ENCODE data around the gene DNASE1L1.

The DNASE1L1 gene

GRCh38 chrX:154371017-154371788, 37.9 kb downstream of the DNASE1L1 start (continued):
- TF ChIP-seq ZNF2 (tag by site-specific recombination; IDR thresholded peaks at IDR 0.05) (peak; percentile 90), ZNF654 (tag by site-specific recombination; IDR thresholded peaks at IDR 0.05; ENCODE audit: low read depth) (no peak), ZEB2 (tag by site-specific recombination; IDR thresholded peaks at IDR 0.05) (peak; percentile 78; the same call in 1 of the 2 replicates), ZNF571 (tag by site-specific recombination; IDR thresholded peaks at IDR 0.05) (no peak), ZBTB49 (tag by site-specific recombination; IDR thresholded peaks at IDR 0.05; ENCODE audit: low read depth) (no peak), KLF1 (tag by site-specific recombination; IDR thresholded peaks at IDR 0.05) (peak; percentile 93), ZNF24 (tag by site-specific recombination; IDR thresholded peaks at IDR 0.05) (peak; percentile 29; the same call in 1 of the 2 replicates), ZNF449 (tag by site-specific recombination; IDR thresholded peaks at IDR 0.05) (0 out of 2 replicates have a peak, but pooled peaks have one; percentile 16), ZNF704 (tag by site-specific recombination; IDR thresholded peaks at IDR 0.05) (no peak), GLI2 (tag by site-specific recombination; IDR thresholded peaks at IDR 0.05; ENCODE audit: borderline replicate concordance, low read depth) (no peak), PRDM1 (tag by site-specific recombination; IDR thresholded peaks at IDR 0.05) (no peak), ZNF837 (tag by site-specific recombination; IDR thresholded peaks at IDR 0.05) (peak; percentile 60; the same call in 1 of the 2 replicates), ZFP37 (tag by site-specific recombination; IDR thresholded peaks at IDR 0.05) (peak; percentile 57; the same call in 1 of the 2 replicates), WT1 (tag by site-specific recombination; IDR thresholded peaks at IDR 0.05) (peak; percentile 40; the same call in 1 of the 2 replicates), HOXA7 (CRISPR knock-in tag; IDR thresholded peaks at IDR 0.05; ENCODE audit: borderline replicate concordance) (no peak), PRDM4 (tag by site-specific recombination; IDR thresholded peaks at IDR 0.05) (peak; percentile 51; the same call in 1 of the 2 replicates), YY2 (tag by site-specific recombination; IDR thresholded peaks at IDR 0.05) (peak; percentile 49; the same call in 1 of the 2 replicates), ZNF132 (tag by site-specific recombination; IDR thresholded peaks at IDR 0.05; ENCODE audit: borderline replicate concordance) (no peak), CTCF (tag by site-specific recombination; IDR thresholded peaks at IDR 0.05) (peak; percentile 46), ZNF10 (tag by site-specific recombination; IDR thresholded peaks at IDR 0.05) (peak; percentile 94), KLF16 (tag by site-specific recombination; IDR thresholded peaks at IDR 0.05) (peak; percentile 83; the same call in 1 of the 2 replicates), KLF7 (tag by site-specific recombination; IDR thresholded peaks at IDR 0.05; ENCODE audit: borderline replicate concordance) (peak; percentile 65; the same call in 1 of the 2 replicates), ZNF324 (tag by site-specific recombination; IDR thresholded peaks at IDR 0.05) (0 out of 2 replicates have a peak, but pooled peaks have one; percentile 43), ZBTB8A (tag by site-specific recombination; IDR thresholded peaks at IDR 0.05) (peak; percentile 90), ZNF140 (tag by site-specific recombination; IDR thresholded peaks at IDR 0.05) (no peak), HIC1 (tag by site-specific recombination; IDR thresholded peaks at IDR 0.05) (0 out of 2 replicates have a peak, but pooled peaks have one; percentile 12), ZNF560 (tag by site-specific recombination; IDR thresholded peaks at IDR 0.05; ENCODE audit: borderline replicate concordance) (no peak), ZFP3 (tag by site-specific recombination; IDR thresholded peaks at IDR 0.05; ENCODE audit: low read depth) (no peak)

All from HEK293 (cell line).